ENCODE results near the gene KLHL21. TPM values are rescaled to one million over a fixed set of nuclear protein-coding genes. Genes with fewer than 3 reads are reported as not detected.
A peak's percentile ranks its signal among the peaks of the same experiment; 100 is the strongest.

The KLHL21 gene
- total RNA-seq, 1 donor from 2014 or later = 83.7 TPM

DNA sequence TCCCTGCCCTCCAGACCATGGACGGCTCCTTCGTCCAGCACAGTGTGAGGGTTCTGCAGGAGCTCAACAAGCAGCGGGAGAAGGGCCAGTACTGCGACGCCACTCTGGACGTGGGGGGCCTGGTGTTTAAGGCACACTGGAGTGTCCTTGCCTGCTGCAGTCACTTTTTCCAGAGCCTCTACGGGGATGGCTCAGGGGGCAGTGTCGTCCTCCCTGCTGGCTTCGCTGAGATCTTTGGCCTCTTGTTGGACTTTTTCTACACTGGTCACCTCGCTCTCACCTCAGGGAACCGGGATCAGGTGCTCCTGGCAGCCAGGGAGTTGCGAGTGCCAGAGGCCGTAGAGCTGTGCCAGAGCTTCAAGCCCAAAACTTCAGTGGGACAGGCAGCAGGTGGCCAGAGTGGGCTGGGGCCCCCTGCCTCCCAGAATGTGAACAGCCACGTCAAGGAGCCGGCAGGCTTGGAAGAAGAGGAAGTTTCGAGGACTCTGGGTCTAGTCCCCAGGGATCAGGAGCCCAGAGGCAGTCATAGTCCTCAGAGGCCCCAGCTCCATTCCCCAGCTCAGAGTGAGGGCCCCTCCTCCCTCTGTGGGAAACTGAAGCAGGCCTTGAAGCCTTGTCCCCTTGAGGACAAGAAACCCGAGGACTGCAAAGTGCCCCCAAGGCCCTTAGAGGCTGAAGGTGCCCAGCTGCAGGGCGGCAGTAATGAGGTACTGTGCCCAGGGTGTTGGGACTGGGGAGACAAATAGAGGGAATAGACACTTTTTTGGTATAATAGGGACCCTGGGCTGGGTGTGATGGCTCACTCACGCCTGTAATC lies 21.9 kb downstream of the KLHL21 start:
- peak overlapping the region; percentile 96 for H3K4me3 ChIP-seq
- H3K9me3 ChIP-seq (replicated peaks) = no peaks in the 10 kb centered on the region
- intact Hi-C loops (cut with micrococcal nuclease) = no loop called here
- peak overlapping the region; percentile 93 for H3K27ac ChIP-seq (replicated peaks)
- TF ChIP-seq CTCF (IDR thresholded peaks at IDR 0.05; ENCODE audit: borderline replicate concordance) = no peak
- H3K36me3 ChIP-seq = no peaks in the 10 kb centered on the region
- no peaks in the 10 kb centered on the region for H3K27me3 ChIP-seq (ENCODE audit: low read depth)
- no peak for DNase-seq
- H3K4me1 ChIP-seq = peaks cover 72% of the 10 kb centered on the region

DNA sequence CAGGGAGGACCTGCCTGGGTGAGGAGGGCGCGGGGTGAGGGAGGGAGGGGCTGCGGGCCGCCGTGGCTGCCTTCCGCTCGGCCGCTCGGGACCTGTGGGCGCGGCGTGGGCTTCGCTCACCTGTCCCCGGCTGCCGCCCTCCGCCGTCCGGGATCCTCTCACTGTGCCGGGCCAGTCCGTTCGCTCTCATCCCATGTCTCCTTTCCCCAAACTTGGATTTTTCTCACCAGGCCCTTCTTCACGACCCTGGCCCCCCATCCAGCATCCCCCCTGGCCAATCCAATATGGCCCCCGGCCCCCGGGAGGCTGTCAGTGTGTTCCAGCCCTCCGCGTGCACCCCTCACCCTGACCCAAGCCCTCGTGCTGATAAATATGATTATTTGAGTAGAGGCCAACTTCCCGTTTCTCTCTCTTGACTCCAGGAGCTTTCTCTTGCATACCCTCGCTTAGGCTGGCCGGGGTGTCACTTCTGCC lies 22.5 kb downstream of the KLHL21 start:
- Histone ChIP-seq H3K36me3 (no peaks in the 10 kb centered on the region), H3K27me3 (ENCODE audit: low read depth) (no peaks in the 10 kb centered on the region), H3K4me3 (peak overlapping the region; percentile 96), H3K27ac (replicated peaks) (peak overlapping the region; percentile 93), H3K4me1 (peaks cover 66% of the 10 kb centered on the region), H3K9me3 (replicated peaks) (no peaks in the 10 kb centered on the region)
- DNase-seq = no peak
- no peak for TF ChIP-seq CTCF (IDR thresholded peaks at IDR 0.05; ENCODE audit: borderline replicate concordance)
- intact Hi-C loops (cut with micrococcal nuclease) = no loop called here

DNA sequence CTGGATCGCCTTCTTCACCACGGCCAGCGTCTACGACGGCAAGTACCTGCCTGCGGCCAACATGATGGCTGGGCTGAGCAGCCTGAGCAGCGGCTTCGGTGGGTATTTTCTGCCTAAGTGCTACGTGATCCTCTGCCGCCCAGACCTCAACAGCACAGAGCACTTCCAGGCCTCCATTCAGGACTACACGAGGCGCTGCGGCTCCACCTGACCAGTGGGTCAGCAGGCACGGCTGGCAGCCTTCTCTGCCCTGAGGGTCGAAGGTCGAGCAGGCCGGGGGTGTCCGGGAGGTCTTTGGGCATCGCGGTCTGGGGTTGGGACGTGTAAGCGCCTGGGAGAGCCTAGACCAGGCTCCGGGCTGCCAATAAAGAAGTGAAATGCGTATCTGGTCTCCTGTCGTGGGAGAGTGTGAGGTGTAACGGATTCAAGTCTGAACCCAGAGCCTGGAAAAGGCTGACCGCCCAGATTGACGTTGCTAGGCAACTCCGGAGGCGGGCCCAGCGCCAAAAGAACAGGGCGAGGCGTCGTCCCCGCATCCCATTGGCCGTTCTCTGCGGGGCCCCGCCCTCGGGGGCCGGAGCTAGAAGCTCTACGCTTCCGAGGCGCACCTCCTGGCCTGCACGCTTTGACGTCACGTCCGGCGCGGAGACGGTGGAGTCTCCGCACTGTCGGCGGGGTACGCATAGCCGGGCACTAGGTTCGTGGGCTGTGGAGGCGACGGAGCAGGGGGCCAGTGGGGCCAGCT lies 23.1 kb downstream of the KLHL21 start, which contains the start of gene ZBTB48:
TSS of gene ZBTB48 (plus strand) at position 621 of the 745 bp plus-strand sequence. CDS start 616 bp downstream, outside the sequence.
- no peaks in the 10 kb centered on the region for H3K36me3 ChIP-seq
- no peak for TF ChIP-seq CTCF (IDR thresholded peaks at IDR 0.05; ENCODE audit: borderline replicate concordance)
- intact Hi-C loops (cut with micrococcal nuclease) = no loop called here
- H3K4me1 ChIP-seq = peaks cover 60% of the 10 kb centered on the region
- H3K4me3 ChIP-seq = peak within 1 kb of the TSS; percentile 96
- peak; percentile 100 for DNase-seq
- H3K9me3 ChIP-seq (replicated peaks) = no peaks in the 10 kb centered on the region
- H3K27me3 ChIP-seq (ENCODE audit: low read depth) = no peaks in the 10 kb centered on the region
- H3K27ac ChIP-seq (replicated peaks) = peak within 1 kb of the TSS; percentile 93

GRCh38 chr1:6578624-6579373 lies 23.9 kb downstream of the KLHL21 start:
- Histone ChIP-seq H3K27me3 (ENCODE audit: low read depth) (no peaks in the 10 kb centered on the region), H3K9me3 (replicated peaks) (no peaks in the 10 kb centered on the region), H3K4me1 (peaks cover 52% of the 10 kb centered on the region), H3K36me3 (no peaks in the 10 kb centered on the region), H3K27ac (replicated peaks) (peak overlapping the region; percentile 93), H3K4me3 (peak overlapping the region; percentile 96)
- intact Hi-C loops (cut with micrococcal nuclease) = no loop called here
- no peak for TF ChIP-seq CTCF (IDR thresholded peaks at IDR 0.05; ENCODE audit: borderline replicate concordance)
- no peak for DNase-seq

Measured in left ventricle myocardium inferior (tissue), 1 donor.